GM12873 (cell line): Measurements from ENCODE around the gene ZNF503.

Experiments
- CTCF ChIP-seq: IDR thresholded peaks from 2 replicates; pipeline ENCODE4 v1.5.1; 2012; ENCODE audit warnings: low read depth, mild to moderate bottlenecking, moderate library complexity, low read length, control low read depth; ENCODE audit not compliant: insufficient read depth; ENCODE audit errors: missing control alignments

The ZNF503 gene

GRCh38 chr10:75431180-75432111 lies 29.9 kb upstream of the ZNF503 start, which contains the start of gene LRMDA:
Gene LRMDA (plus strand): TSS chr10:75431624.
- no peak for TF ChIP-seq CTCF

- no peak for TF ChIP-seq CTCF
Observed at GRCh38 chr10:75430000-75430763, 28.6 kb upstream of the ZNF503 start.

GRCh38 chr10:75429159-75429827 lies 27.7 kb upstream of the ZNF503 start:
- TF ChIP-seq CTCF: no peak

- no peak for TF ChIP-seq CTCF
Observed at GRCh38 chr10:75428434-75429158, 27.0 kb upstream of the ZNF503 start.

- TF ChIP-seq CTCF: no peak
Observed at GRCh38 chr10:75427951-75428350, 26.4 kb upstream of the ZNF503 start.

- no peak for TF ChIP-seq CTCF
Observed at GRCh38 chr10:75426880-75427279, 25.3 kb upstream of the ZNF503 start.
